Measurements from ENCODE around the gene FAM193B. TPM values are rescaled to one million over a fixed set of nuclear protein-coding genes. Genes with fewer than 3 reads are reported as not detected.
A peak's percentile ranks its signal among the peaks of the same experiment; 100 is the strongest.

FAM193B gene
- total and polyA plus RNA-seq, 9 of the 15 experiments (the other 6 are each of a cell fraction or from before 2014, with no cell fraction given): 4.4 to 76.4 (median 37.3) TPM

DNA sequence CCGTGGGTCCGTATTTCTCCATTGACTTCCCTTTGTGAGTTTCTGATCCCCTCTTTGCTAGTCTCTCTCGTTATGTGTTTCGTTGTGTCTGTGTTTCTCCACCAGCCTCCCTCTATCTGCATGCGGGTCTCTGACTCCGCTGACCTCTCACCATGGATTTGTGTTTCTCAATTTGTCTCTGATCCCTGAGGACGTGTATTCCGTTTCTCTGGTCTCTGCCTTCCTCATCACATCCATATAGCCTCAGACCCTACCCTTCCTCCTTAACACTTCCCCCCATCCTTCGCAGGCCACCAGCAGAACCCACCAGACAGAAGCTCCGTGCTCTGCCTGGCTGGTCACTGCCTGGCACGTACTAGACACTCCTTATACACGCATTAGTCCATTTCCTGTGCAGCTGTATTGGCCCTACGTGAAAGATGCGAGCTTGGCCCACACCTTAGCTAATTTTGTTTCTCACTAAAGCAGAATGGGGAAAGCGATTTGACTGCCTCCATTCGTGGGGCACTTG, 46.2 kb upstream of the FAM193B start:
- no TSS peak for BruUV-seq (replicated peaks)
- POLR2A ChIA-PET: interaction anchor here (0.6 to 2.1 kb wide), 6 partner anchors 8 to 100 kb away, joined by 3 to 11 read pairs (median 6); no protein-coding TSS in a partner anchor
- Histone ChIP-seq H3K4me2 (ENCODE audit: insufficient read depth, low read length) (peak overlapping the region; percentile 99), H3K4me1 (replicated peaks in 1 of 2; ENCODE audit: control insufficient read depth in 2 of 2, insufficient read depth in 2 of 2, low read length in 2 of 2) (peaks cover 13 to 27% of the 10 kb centered on the region in 2 experiments; a peak in 4 of 5 replicates), H3K27me3 (ENCODE audit: control insufficient read depth in 2 of 2, insufficient read depth in 2 of 2, low read length in 2 of 2) (no peaks in the 10 kb centered on the region), H3K9me1 (ENCODE audit: control insufficient read depth, insufficient read depth, low read length) (no peaks in the 10 kb centered on the region), H3K27ac (ENCODE audit: extremely low read depth, low read depth, low read length) (peak overlapping the region; percentile 73), H3K4me3 (peak overlapping the region; percentile 92), H4K20me1 (replicated peaks; ENCODE audit: control insufficient read depth, insufficient read depth, low read length) (no peaks in the 10 kb centered on the region), H3K36me3 (ENCODE audit: control insufficient read depth, insufficient read depth, low read length) (peaks cover 13% of the 10 kb centered on the region), H2AFZ (ENCODE audit: low read depth, low read length) (peak overlapping the region; percentile 89), H3K9ac (ENCODE audit: insufficient read depth in 1 of 2, low read depth in 2 of 2, low read length in 2 of 2) (peak overlapping the region; percentile 87 to 92), H3K9me3 (replicated peaks; ENCODE audit: control insufficient read depth, insufficient read depth, low read depth, low read length) (no peaks in the 10 kb centered on the region), H3K79me2 (ENCODE audit: control insufficient read depth, insufficient read depth, low read length) (peaks cover 14% of the 10 kb centered on the region; the same call in 2 of the 3 replicates)
- intact Hi-C loops (cut with micrococcal nuclease): loop anchor here (1.0 to 5.0 kb wide), 2 partner anchors 39 to 472 kb away; no protein-coding TSS in a partner anchor
- in situ Hi-C loops (cut with MboI): loop anchor here (25.0 kb wide), 1 partner anchor 462 kb away; no protein-coding TSS in a partner anchor
- CTCF ChIA-PET (ENCODE audit: low intra/inter-chr PET ratio): no interaction called here
- no peak for DNase-seq (ENCODE audit: extremely low read depth in 1 of 4, low spot score in 3 of 4)
- WGBS (ENCODE audit: insufficient coverage, low coverage, missing lambda C conversion rate): 5% methylated on average over 14 of the region's 16 CpGs
- FAIRE-seq: peak; percentile 81
- no peak for ATAC-seq
- TF ChIP-seq ZNF717 (CRISPR knock-in tag; IDR thresholded peaks at IDR 0.05): no peak
- TF ChIP-seq CEBPG (CRISPR knock-in tag; IDR thresholded peaks at IDR 0.05): no peak
- TF ChIP-seq CEBPG (tag; conservative IDR thresholded peaks at IDR 0.05 in 1 of 2, IDR thresholded peaks at IDR 0.05 in 1 of 2): no peak
- TF ChIP-seq, protein P1, sequence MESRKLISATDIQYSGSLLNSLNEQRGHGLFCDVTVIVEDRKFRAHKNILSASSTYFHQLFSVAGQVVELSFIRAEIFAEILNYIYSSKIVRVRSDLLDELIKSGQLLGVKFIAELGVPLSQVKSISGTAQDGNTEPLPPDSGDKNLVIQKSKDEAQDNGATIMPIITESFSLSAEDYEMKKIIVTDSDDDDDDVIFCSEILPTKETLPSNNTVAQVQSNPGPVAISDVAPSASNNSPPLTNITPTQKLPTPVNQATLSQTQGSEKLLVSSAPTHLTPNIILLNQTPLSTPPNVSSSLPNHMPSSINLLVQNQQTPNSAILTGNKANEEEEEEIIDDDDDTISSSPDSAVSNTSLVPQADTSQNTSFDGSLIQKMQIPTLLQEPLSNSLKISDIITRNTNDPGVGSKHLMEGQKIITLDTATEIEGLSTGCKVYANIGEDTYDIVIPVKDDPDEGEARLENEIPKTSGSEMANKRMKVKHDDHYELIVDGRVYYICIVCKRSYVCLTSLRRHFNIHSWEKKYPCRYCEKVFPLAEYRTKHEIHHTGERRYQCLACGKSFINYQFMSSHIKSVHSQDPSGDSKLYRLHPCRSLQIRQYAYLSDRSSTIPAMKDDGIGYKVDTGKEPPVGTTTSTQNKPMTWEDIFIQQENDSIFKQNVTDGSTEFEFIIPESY (CRISPR knock-in tag; IDR thresholded peaks at IDR 0.05): 0 out of 2 replicates have a peak, but pooled peaks have one; percentile 3
- TF ChIP-seq, protein P2, sequence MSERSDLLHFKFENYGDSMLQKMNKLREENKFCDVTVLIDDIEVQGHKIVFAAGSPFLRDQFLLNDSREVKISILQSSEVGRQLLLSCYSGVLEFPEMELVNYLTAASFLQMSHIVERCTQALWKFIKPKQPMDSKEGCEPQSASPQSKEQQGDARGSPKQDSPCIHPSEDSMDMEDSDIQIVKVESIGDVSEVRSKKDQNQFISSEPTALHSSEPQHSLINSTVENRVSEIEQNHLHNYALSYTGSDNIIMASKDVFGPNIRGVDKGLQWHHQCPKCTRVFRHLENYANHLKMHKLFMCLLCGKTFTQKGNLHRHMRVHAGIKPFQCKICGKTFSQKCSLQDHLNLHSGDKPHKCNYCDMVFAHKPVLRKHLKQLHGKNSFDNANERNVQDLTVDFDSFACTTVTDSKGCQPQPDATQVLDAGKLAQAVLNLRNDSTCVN (CRISPR knock-in tag; IDR thresholded peaks at IDR 0.05): 0 out of 2 replicates have a peak, but pooled peaks have one; percentile 18
- TF ChIP-seq, protein P3, sequence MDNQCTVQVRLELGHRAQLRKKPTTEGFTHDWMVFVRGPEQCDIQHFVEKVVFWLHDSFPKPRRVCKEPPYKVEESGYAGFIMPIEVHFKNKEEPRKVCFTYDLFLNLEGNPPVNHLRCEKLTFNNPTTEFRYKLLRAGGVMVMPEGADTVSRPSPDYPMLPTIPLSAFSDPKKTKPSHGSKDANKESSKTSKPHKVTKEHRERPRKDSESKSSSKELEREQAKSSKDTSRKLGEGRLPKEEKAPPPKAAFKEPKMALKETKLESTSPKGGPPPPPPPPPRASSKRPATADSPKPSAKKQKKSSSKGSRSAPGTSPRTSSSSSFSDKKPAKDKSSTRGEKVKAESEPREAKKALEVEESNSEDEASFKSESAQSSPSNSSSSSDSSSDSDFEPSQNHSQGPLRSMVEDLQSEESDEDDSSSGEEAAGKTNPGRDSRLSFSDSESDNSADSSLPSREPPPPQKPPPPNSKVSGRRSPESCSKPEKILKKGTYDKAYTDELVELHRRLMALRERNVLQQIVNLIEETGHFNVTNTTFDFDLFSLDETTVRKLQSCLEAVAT (IDR thresholded peaks at IDR 0.05): 0 out of 4 replicates have a peak, but pooled peaks of 1 of the 2 experiments have one; percentile 22
- no peak for TF ChIP-seq XRCC5 (IDR thresholded peaks at IDR 0.05; ENCODE audit: low read depth, low read length)
- TF ChIP-seq HNRNPLL (IDR thresholded peaks at IDR 0.05; ENCODE audit: low read depth, low read length, poor library complexity, severe bottlenecking): peak; percentile 3
- peak; percentile 20; the same call in 1 of the 2 replicates for TF ChIP-seq DPF2 (IDR thresholded peaks at IDR 0.05)
- TF ChIP-seq NFIC (IDR thresholded peaks at IDR 0.05): no peak
- TF ChIP-seq MEF2D (tag; conservative IDR thresholded peaks at IDR 0.05; ENCODE audit: low read depth): no peak
- peak; percentile 70; the same call in 1 of the 2 replicates for TF ChIP-seq LARP7 (IDR thresholded peaks at IDR 0.05)
- 0 out of 2 replicates have a peak, but pooled peaks have one; percentile 18 for TF ChIP-seq HDAC2 (IDR thresholded peaks at IDR 0.05)
- TF ChIP-seq, protein P4, sequence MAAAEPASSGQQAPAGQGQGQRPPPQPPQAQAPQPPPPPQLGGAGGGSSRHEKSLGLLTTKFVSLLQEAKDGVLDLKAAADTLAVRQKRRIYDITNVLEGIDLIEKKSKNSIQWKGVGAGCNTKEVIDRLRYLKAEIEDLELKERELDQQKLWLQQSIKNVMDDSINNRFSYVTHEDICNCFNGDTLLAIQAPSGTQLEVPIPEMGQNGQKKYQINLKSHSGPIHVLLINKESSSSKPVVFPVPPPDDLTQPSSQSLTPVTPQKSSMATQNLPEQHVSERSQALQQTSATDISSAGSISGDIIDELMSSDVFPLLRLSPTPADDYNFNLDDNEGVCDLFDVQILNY (CRISPR knock-in tag; IDR thresholded peaks at IDR 0.05): 0 out of 2 replicates have a peak, but pooled peaks have one; percentile 10
- TF ChIP-seq RBM14 (IDR thresholded peaks at IDR 0.05; ENCODE audit: borderline replicate concordance, insufficient read depth, low read depth, low read length): no peak
- no peak for TF ChIP-seq JUNB (CRISPR knock-in tag; conservative IDR thresholded peaks at IDR 0.05)
- 0 out of 2 replicates have a peak, but pooled peaks have one; percentile 13 for TF ChIP-seq SMARCA4 (IDR thresholded peaks at IDR 0.05)

Measured in K562 (cell line).